Measurements from ENCODE around the gene SLC25A24.
A peak's percentile ranks its signal among the peaks of the same experiment; 100 is the strongest.

SLC25A24 gene

GRCh38 chr1:108096089-108096488, 104.1 kb downstream of the SLC25A24 start:
- DNase-seq (ENCODE audit: low read depth): no peak

- peak; percentile 14 for DNase-seq (ENCODE audit: low read depth)
Observed at GRCh38 chr1:108089477-108089876, 110.7 kb downstream of the SLC25A24 start.

- no peak for DNase-seq (ENCODE audit: low read depth)
Observed at GRCh38 chr1:108085628-108086027, 114.5 kb downstream of the SLC25A24 start.

- DNase-seq (ENCODE audit: low read depth): no peak
Observed at GRCh38 chr1:108084866-108085477, 115.2 kb downstream of the SLC25A24 start.

Data from GM04503 (cell line).